ENCODE data around the gene HM13. TPM values are rescaled to one million over a fixed set of nuclear protein-coding genes. Genes with fewer than 3 reads are reported as not detected.
A peak's percentile ranks its signal among the peaks of the same experiment; 100 is the strongest.

Gene HM13
- polyA plus RNA-seq, 2 of the 4 experiments (the other 2 are of a cell fraction): 164 to 178 TPM

DNA sequence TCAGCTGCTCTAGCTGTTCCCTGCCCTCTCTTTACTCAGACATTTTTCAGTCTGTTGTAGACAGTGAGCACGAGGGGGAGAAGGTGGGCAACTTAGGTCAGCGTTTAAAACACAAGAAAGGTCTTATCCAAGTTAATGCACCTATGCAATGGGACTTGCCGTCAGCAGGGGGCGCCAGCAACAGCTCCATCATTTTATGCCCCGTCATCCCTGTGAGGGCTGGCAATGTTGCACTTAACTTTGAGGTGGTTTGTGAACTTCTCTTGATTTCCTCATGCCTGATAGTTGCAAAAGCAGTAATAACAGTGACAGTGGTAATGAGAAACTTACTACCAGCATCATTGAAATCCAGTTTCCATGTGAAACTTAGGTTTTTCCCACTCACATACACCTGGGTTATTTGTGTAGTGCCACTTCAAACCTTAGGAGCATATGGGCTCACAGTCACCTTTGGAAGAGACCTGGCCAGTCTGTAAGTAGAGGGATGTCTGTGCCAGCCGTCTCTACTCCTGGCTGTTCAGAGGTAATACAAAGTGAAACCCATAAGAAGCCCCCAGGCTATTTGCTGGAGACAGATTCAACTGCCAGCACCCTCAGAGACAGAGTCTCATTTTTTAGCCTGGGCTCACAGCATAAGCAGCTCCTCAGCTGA, 46.0 kb downstream of the HM13 start (continued):
- TF ChIP-seq, protein P1, sequence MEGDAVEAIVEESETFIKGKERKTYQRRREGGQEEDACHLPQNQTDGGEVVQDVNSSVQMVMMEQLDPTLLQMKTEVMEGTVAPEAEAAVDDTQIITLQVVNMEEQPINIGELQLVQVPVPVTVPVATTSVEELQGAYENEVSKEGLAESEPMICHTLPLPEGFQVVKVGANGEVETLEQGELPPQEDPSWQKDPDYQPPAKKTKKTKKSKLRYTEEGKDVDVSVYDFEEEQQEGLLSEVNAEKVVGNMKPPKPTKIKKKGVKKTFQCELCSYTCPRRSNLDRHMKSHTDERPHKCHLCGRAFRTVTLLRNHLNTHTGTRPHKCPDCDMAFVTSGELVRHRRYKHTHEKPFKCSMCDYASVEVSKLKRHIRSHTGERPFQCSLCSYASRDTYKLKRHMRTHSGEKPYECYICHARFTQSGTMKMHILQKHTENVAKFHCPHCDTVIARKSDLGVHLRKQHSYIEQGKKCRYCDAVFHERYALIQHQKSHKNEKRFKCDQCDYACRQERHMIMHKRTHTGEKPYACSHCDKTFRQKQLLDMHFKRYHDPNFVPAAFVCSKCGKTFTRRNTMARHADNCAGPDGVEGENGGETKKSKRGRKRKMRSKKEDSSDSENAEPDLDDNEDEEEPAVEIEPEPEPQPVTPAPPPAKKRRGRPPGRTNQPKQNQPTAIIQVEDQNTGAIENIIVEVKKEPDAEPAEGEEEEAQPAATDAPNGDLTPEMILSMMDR (IDR thresholded peaks at IDR 0.05): peak; percentile 95
- TF ChIP-seq, protein P2, sequence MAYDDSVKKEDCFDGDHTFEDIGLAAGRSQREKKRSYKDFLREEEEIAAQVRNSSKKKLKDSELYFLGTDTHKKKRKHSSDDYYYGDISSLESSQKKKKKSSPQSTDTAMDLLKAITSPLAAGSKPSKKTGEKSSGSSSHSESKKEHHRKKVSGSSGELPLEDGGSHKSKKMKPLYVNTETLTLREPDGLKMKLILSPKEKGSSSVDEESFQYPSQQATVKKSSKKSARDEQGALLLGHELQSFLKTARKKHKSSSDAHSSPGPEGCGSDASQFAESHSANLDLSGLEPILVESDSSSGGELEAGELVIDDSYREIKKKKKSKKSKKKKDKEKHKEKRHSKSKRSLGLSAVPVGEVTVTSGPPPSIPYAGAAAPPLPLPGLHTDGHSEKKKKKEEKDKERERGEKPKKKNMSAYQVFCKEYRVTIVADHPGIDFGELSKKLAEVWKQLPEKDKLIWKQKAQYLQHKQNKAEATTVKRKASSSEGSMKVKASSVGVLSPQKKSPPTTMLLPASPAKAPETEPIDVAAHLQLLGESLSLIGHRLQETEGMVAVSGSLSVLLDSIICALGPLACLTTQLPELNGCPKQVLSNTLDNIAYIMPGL (CRISPR knock-in tag; IDR thresholded peaks at IDR 0.05; ENCODE audit: borderline replicate concordance): peak; percentile 49; the same call in 1 of the 2 replicates
- TF ChIP-seq ZSCAN20 (CRISPR knock-in tag; IDR thresholded peaks at IDR 0.05): peak; percentile 88; the same call in 1 of the 2 replicates
- peak; percentile 46 to 58; a peak in 3 of 4 replicates for TF ChIP-seq CEBPB (IDR thresholded peaks at IDR 0.05)
- no peak for TF ChIP-seq MAZ (IDR thresholded peaks at IDR 0.05; ENCODE audit: borderline replicate concordance, low read depth, low read length)
- peak; percentile 54 for TF ChIP-seq HOXB13 (CRISPR knock-in tag; IDR thresholded peaks at IDR 0.05; ENCODE audit: low read depth)
- peak; percentile 65 to 66 for TF ChIP-seq RAD21 (conservative IDR thresholded peaks at IDR 0.05 in 1 of 2, IDR thresholded peaks at IDR 0.05 in 1 of 2)
- peak; percentile 87 for TF ChIP-seq HEYL (CRISPR knock-in tag; IDR thresholded peaks at IDR 0.05)
- no peak for TF ChIP-seq NR3C1 (IDR thresholded peaks at IDR 0.05)

DNA sequence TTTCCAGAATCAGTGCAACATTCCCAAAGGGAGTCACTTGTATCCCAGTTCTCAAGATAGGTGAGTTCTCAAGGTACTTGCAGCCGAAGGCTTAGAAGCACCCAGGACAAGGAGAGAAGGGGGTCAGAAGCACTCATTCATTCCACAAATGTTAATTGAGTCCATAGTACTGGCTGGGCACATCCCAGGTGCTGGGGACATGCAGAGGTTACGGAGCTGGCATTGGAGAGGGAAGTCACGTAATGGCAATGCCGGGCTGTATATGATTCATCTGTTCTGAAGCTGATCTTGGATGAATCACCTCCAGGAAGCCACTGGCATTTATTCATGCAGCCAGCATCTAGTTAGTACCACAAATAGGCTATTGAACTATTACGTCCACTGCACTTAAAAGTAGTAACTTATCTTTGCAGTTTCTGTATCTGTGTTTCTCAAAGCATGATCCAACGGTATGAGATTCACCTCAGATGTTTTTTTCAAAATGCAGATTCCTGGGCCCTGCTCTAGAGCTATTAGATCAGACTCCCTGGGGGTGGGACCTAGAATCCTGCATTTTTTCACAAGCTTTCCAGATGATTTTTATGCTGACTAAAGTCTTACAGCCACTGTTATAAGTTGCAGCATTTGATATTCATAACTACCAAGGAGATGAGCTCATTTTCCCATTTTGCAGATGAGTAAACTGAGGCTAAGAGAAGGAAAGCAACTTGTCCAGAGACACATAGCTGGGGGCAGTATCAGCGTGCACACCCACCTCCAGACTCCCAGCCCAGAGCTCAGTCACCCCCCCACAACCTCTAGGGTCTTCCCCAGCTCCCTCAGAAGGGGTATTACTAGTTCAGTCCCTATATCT, 46.7 kb downstream of the HM13 start:
- DNase-seq (ENCODE audit: low read depth in 1 of 2, low spot score in 1 of 2) (peak; percentile 93 to 94), FAIRE-seq (peak; percentile 67), ATAC-seq (peak; percentile 78 to 79)
- Histone ChIP-seq H3K4me1 (peaks cover 54% of the 10 kb centered on the region), H3K27ac (peak overlapping the region; percentile 90 to 97), H3K4me2 (peak overlapping the region; percentile 63), H3K9me3 (no peaks in the 10 kb centered on the region), H3K4me3 (no peak overlapping the region)
- ChIA-PET POLR2A (interaction anchor here (0.6 to 5.2 kb wide), 15 partner anchors 9 to 163 kb away, joined by 3 to 172 read pairs (median 5); partner anchors contain the start of genes HM13 and ID1), CTCF (interaction anchor here (1.0 to 31.2 kb wide), 19 partner anchors 4 to 163 kb away, joined by 3 to 966 read pairs (median 5); partner anchors contain the start of genes BCL2L1 and ID1)
- 3% methylated on average over 7 of the region's 7 CpGs for WGBS (ENCODE audit: missing lambda C conversion rate)
- TF ChIP-seq HOXB13 (CRISPR knock-in tag; IDR thresholded peaks at IDR 0.05; ENCODE audit: low read depth): peak; percentile 63; the same call in 1 of the 2 replicates
- peak; percentile 87 for TF ChIP-seq CHD4 (IDR thresholded peaks at IDR 0.05; ENCODE audit: borderline replicate concordance)
- peak; percentile 88 for TF ChIP-seq MAFK (IDR thresholded peaks at IDR 0.05; ENCODE audit: partially characterized antibody)
- no peak for TF ChIP-seq FOSB (CRISPR knock-in tag; IDR thresholded peaks at IDR 0.05)
- TF ChIP-seq ZNF302 (CRISPR knock-in tag; IDR thresholded peaks at IDR 0.05): no peak
- TF ChIP-seq, protein P3, sequence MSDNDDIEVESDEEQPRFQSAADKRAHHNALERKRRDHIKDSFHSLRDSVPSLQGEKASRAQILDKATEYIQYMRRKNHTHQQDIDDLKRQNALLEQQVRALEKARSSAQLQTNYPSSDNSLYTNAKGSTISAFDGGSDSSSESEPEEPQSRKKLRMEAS (IDR thresholded peaks at IDR 0.05): no peak
- no peak for TF ChIP-seq RNF2 (IDR thresholded peaks at IDR 0.05; ENCODE audit: borderline replicate concordance, low read depth)
- TF ChIP-seq EP300 (IDR thresholded peaks at IDR 0.05): peak; percentile 20 to 73; a peak in 3 of 5 replicates
- TF ChIP-seq, protein P4, sequence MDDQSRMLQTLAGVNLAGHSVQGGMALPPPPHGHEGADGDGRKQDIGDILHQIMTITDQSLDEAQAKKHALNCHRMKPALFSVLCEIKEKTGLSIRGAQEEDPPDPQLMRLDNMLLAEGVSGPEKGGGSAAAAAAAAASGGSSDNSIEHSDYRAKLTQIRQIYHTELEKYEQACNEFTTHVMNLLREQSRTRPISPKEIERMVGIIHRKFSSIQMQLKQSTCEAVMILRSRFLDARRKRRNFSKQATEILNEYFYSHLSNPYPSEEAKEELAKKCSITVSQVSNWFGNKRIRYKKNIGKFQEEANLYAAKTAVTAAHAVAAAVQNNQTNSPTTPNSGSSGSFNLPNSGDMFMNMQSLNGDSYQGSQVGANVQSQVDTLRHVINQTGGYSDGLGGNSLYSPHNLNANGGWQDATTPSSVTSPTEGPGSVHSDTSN (IDR thresholded peaks at IDR 0.05): no peak
- TF ChIP-seq, protein P5, sequence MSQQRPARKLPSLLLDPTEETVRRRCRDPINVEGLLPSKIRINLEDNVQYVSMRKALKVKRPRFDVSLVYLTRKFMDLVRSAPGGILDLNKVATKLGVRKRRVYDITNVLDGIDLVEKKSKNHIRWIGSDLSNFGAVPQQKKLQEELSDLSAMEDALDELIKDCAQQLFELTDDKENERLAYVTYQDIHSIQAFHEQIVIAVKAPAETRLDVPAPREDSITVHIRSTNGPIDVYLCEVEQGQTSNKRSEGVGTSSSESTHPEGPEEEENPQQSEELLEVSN (IDR thresholded peaks at IDR 0.05; ENCODE audit: borderline replicate concordance, low read depth): no peak
- no peak; the same call in 1 of the 2 replicates for TF ChIP-seq RARB (CRISPR knock-in tag; IDR thresholded peaks at IDR 0.05)
- TF ChIP-seq PHF8 (IDR thresholded peaks at IDR 0.05; ENCODE audit: borderline replicate concordance, low read depth): no peak
- TF ChIP-seq HOXA7 (CRISPR knock-in tag; IDR thresholded peaks at IDR 0.05): peak; percentile 86; the same call in 1 of the 2 replicates
- no peak for TF ChIP-seq SREBF2 (IDR thresholded peaks at IDR 0.05)
- peak; percentile 89; the same call in 1 of the 2 replicates for TF ChIP-seq HDAC2 (IDR thresholded peaks at IDR 0.05)
- peak; percentile 92 for TF ChIP-seq FOSL2 (IDR thresholded peaks at IDR 0.05)
- TF ChIP-seq FOSL2 (CRISPR knock-in tag; IDR thresholded peaks at IDR 0.05): peak; percentile 98
- peak; percentile 70; the same call in 1 of the 2 replicates for TF ChIP-seq GATA3 (IDR thresholded peaks at IDR 0.05; ENCODE audit: borderline replicate concordance)
- peak; percentile 80; the same call in 1 of the 2 replicates for TF ChIP-seq HEYL (CRISPR knock-in tag; IDR thresholded peaks at IDR 0.05)
- TF ChIP-seq, protein P6, sequence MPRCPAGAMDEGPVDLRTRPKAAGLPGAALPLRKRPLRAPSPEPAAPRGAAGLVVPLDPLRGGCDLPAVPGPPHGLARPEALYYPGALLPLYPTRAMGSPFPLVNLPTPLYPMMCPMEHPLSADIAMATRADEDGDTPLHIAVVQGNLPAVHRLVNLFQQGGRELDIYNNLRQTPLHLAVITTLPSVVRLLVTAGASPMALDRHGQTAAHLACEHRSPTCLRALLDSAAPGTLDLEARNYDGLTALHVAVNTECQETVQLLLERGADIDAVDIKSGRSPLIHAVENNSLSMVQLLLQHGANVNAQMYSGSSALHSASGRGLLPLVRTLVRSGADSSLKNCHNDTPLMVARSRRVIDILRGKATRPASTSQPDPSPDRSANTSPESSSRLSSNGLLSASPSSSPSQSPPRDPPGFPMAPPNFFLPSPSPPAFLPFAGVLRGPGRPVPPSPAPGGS (IDR thresholded peaks at IDR 0.05): 0 out of 3 replicates have a peak, but pooled peaks have one; percentile 26
- no peak for TF ChIP-seq MAZ (IDR thresholded peaks at IDR 0.05; ENCODE audit: borderline replicate concordance, low read depth, low read length)
- no peak for TF ChIP-seq HOXB5 (CRISPR knock-in tag; IDR thresholded peaks at IDR 0.05)
- peak; percentile 92; the same call in 1 of the 2 replicates for TF ChIP-seq KDM1A (IDR thresholded peaks at IDR 0.05; ENCODE audit: low read depth)

Data from A549 (cell line).